ENCODE measurements around the gene CLSTN1. TPM values are rescaled to one million over a fixed set of nuclear protein-coding genes. Genes with fewer than 3 reads are reported as not detected.

The CLSTN1 gene
- polyA plus RNA-seq, 3 donors, result 5.2 to 25.2 (median 5.3) TPM

DNA sequence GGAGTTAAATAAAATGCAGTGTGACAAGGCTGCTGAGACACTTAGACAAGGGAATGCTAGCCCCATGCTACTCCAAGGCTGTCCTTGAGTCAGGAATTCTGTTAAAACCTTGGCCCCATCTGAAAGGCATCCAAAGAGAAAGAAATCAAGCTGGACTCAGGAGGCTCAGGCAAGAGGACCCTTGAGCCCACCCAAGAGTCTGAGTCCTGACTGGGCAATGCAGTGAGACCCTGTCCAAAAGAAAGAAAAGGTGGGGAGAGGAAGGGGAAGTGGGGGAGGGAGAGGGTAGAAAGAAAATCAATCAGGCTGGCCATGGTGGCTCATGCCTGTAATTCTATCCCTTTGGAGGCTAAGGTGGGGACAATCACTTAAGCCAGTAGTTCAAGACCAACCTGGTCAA lies 26.7 kb downstream of the CLSTN1 start:
- Histone ChIP-seq H3K36me3 (replicated peaks in 1 of 2; ENCODE audit: control insufficient read depth in 1 of 2, insufficient read depth in 2 of 2, low read length in 2 of 2) (no peaks in the 10 kb centered on the region), H3K4me3 (replicated peaks in 1 of 3; ENCODE audit: low read depth in 2 of 3, low read length in 3 of 3) (no peak overlapping the region), H3K4me2 (replicated peaks; ENCODE audit: extremely low read depth, low read length, poor library complexity, severe bottlenecking) (no peak overlapping the region), H3K27me3 (ENCODE audit: control insufficient read depth in 2 of 2, insufficient read depth in 2 of 2, low read length in 2 of 2) (no peaks in the 10 kb centered on the region), H4K20me1 (ENCODE audit: insufficient read depth, low read length) (peaks cover 64% of the 10 kb centered on the region), H3K4me1 (ENCODE audit: control insufficient read depth in 1 of 2, insufficient read depth in 2 of 2, low read length in 2 of 2) (peaks cover 6 to 7% of the 10 kb centered on the region in 2 donors), H3K79me2 (ENCODE audit: insufficient read depth, low read length) (peaks cover 79% of the 10 kb centered on the region), H3K9me3 (replicated peaks in 1 of 2; ENCODE audit: control insufficient read depth in 1 of 2, insufficient read depth in 1 of 2, low read length in 2 of 2) (no peaks in the 10 kb centered on the region), H2AFZ (ENCODE audit: insufficient read depth, low read depth, low read length, poor library complexity, severe bottlenecking) (no peak overlapping the region), H3K27ac (ENCODE audit: low read depth in 1 of 2, low read length in 2 of 2) (no peak overlapping the region), H3K9ac (ENCODE audit: insufficient read depth, low read length, poor library complexity, severe bottlenecking) (no peak overlapping the region)
- Mint-ChIP-seq H3K36me3 (peaks cover 0 to 12% of the 10 kb centered on the region in 2 donors), H3K4me1 (peaks cover 32% of the 10 kb centered on the region), H3K4me3 (no peak overlapping the region), H3K27me3 (ENCODE audit: low read depth in 3 of 3) (peaks cover 0 to 6% (median 2%) of the 10 kb centered on the region in 3 donors), H3K9me3 (no peaks in the 10 kb centered on the region), H3K27ac (peak overlapping the region in 1 of 7 donors; percentile 42)
- TF ChIP-seq, protein P1, sequence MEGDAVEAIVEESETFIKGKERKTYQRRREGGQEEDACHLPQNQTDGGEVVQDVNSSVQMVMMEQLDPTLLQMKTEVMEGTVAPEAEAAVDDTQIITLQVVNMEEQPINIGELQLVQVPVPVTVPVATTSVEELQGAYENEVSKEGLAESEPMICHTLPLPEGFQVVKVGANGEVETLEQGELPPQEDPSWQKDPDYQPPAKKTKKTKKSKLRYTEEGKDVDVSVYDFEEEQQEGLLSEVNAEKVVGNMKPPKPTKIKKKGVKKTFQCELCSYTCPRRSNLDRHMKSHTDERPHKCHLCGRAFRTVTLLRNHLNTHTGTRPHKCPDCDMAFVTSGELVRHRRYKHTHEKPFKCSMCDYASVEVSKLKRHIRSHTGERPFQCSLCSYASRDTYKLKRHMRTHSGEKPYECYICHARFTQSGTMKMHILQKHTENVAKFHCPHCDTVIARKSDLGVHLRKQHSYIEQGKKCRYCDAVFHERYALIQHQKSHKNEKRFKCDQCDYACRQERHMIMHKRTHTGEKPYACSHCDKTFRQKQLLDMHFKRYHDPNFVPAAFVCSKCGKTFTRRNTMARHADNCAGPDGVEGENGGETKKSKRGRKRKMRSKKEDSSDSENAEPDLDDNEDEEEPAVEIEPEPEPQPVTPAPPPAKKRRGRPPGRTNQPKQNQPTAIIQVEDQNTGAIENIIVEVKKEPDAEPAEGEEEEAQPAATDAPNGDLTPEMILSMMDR (IDR thresholded peaks at IDR 0.05), result no peak
- DNase-seq, result no peak
- intact Hi-C loops (cut with micrococcal nuclease), result no loop called here

- WGBS (ENCODE audit: insufficient coverage), result no CpG with 5 or more reads among the region's 6 CpGs
- H3K4me1 Mint-ChIP-seq, result peaks cover 25% of the 10 kb centered on the region
- Histone ChIP-seq H3K4me2 (replicated peaks; ENCODE audit: extremely low read depth, low read length, poor library complexity, severe bottlenecking) (no peak overlapping the region), H3K27ac (ENCODE audit: low read depth in 1 of 2, low read length in 2 of 2) (no peak overlapping the region), H3K9me3 (replicated peaks in 1 of 2; ENCODE audit: control insufficient read depth in 1 of 2, insufficient read depth in 1 of 2, low read length in 2 of 2) (no peaks in the 10 kb centered on the region), H4K20me1 (ENCODE audit: insufficient read depth, low read length) (peaks cover 57% of the 10 kb centered on the region), H2AFZ (ENCODE audit: insufficient read depth, low read depth, low read length, poor library complexity, severe bottlenecking) (no peak overlapping the region), H3K79me2 (ENCODE audit: insufficient read depth, low read length) (peaks cover 90% of the 10 kb centered on the region), H3K9ac (ENCODE audit: insufficient read depth, low read length, poor library complexity, severe bottlenecking) (no peak overlapping the region), H3K27me3 (ENCODE audit: control insufficient read depth in 2 of 2, insufficient read depth in 2 of 2, low read length in 2 of 2) (no peaks in the 10 kb centered on the region), H3K4me3 (replicated peaks in 1 of 3; ENCODE audit: low read depth in 2 of 3, low read length in 3 of 3) (no peak overlapping the region), H3K4me1 (ENCODE audit: control insufficient read depth in 1 of 2, insufficient read depth in 2 of 2, low read length in 2 of 2) (peaks cover 6 to 7% of the 10 kb centered on the region in 2 donors), H3K36me3 (replicated peaks in 1 of 2; ENCODE audit: control insufficient read depth in 1 of 2, insufficient read depth in 2 of 2, low read length in 2 of 2) (no peaks in the 10 kb centered on the region)
- H3K4me3 Mint-ChIP-seq, result no peak overlapping the region
- peaks cover 0 to 11% of the 10 kb centered on the region in 2 donors for H3K36me3 Mint-ChIP-seq
- intact Hi-C loops (cut with micrococcal nuclease), result no loop called here
- peak overlapping the region in 2 of 7 donors; percentile 10 to 14 for H3K27ac Mint-ChIP-seq
- DNase-seq, result no peak
- peaks cover 0 to 5% (median 2%) of the 10 kb centered on the region in 3 donors for H3K27me3 Mint-ChIP-seq (ENCODE audit: low read depth in 3 of 3)
- H3K9me3 Mint-ChIP-seq, result peaks cover 0 to under 1% (median 0%) of the 10 kb centered on the region in 7 donors
- TF ChIP-seq, protein P1 (IDR thresholded peaks at IDR 0.05), result no peak
Observed at GRCh38 chr1:9794081-9794480, 29.7 kb downstream of the CLSTN1 start.

All from CD14-positive monocyte (primary cell).